Bone marrow (tissue), 2 donors: ENCODE data around the gene GRM3.

Source experiments
- DNase-seq, 2 donors: peaks; one replicate each; lab custom pipeline; 2025; lab: John Stamatoyannopoulos, UW

Gene GRM3

GRCh38 chr7:86904949-86905834 is 261.5 kb downstream of the GRM3 start:
- peak in 1 of 2 donors; percentile 0 for DNase-seq

DNA sequence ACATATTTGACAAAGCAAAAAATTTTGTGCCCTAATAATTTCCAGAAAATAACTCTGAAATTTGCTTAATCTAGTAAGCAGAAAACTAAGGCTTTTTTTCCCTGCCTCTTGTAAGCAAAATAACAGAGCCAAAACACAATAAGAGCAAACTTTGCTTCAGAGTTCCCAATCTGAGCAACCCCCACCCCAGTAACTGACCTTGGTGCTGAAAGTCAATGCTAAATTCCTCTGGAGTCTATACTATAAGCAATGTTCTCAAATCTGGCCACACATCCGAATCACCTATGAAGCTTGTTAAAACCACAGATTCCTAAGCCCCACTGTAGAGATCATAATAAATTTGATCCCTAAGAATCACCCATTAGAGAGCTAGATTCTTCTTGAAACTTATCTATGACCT is 265.2 kb downstream of the GRM3 start:
- no peak for DNase-seq

GRCh38 chr7:86911659-86912058 is 267.9 kb downstream of the GRM3 start:
- DNase-seq, result no peak

DNA sequence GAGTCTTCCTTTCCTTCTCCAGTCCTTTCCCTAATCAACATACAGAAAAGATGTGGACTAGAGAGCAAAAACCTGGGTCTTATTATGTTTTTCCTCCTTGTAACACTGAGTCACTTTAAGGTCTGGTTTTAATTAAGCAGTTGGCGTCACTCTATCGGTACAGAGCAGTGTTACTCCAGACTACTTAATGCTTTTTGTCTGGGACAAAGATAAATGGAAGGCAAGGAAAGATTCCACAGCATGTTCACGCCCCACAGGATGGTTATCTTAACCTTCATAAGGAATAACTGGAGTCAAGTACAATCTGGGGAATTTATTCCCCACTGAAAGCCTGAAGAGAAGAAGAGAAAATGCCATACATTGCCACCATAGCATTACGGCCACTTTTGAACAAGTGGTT is 270.0 kb downstream of the GRM3 start:
- no peak for DNase-seq
